Measurements from ENCODE around the gene ENOX1. TPM values are rescaled to one million over a fixed set of nuclear protein-coding genes. Genes with fewer than 3 reads are reported as not detected.

The ENOX1 gene
- total RNA-seq, 1 experiment from 2014 or later, result 1.5 TPM

GRCh38 chr13:43822969-43823368, 36.2 kb upstream of the ENOX1 start:
- intact Hi-C loops (cut with micrococcal nuclease; ENCODE audit: unreplicated experiment), result no loop called here
- no peak for DNase-seq
- Mint-ChIP-seq H3K4me1 (ENCODE audit: low read depth, unreplicated experiment) (no peaks in the 10 kb centered on the region), H3K36me3 (ENCODE audit: insufficient read depth, unreplicated experiment) (no peaks in the 10 kb centered on the region), H3K27me3 (ENCODE audit: unreplicated experiment) (no peaks in the 10 kb centered on the region), H3K27ac (ENCODE audit: unreplicated experiment) (no peak overlapping the region), H3K4me3 (ENCODE audit: low read depth, unreplicated experiment) (no peak overlapping the region), H3K9me3 (ENCODE audit: low read depth, unreplicated experiment) (peaks cover 2% of the 10 kb centered on the region)
- CTCF ChIA-PET, result no interaction called here
- BruUV-seq (replicated peaks), result no TSS peak
- TF ChIP-seq, protein P1, sequence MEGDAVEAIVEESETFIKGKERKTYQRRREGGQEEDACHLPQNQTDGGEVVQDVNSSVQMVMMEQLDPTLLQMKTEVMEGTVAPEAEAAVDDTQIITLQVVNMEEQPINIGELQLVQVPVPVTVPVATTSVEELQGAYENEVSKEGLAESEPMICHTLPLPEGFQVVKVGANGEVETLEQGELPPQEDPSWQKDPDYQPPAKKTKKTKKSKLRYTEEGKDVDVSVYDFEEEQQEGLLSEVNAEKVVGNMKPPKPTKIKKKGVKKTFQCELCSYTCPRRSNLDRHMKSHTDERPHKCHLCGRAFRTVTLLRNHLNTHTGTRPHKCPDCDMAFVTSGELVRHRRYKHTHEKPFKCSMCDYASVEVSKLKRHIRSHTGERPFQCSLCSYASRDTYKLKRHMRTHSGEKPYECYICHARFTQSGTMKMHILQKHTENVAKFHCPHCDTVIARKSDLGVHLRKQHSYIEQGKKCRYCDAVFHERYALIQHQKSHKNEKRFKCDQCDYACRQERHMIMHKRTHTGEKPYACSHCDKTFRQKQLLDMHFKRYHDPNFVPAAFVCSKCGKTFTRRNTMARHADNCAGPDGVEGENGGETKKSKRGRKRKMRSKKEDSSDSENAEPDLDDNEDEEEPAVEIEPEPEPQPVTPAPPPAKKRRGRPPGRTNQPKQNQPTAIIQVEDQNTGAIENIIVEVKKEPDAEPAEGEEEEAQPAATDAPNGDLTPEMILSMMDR (IDR thresholded peaks at IDR 0.05; ENCODE audit: unreplicated experiment), result no peak

DNA sequence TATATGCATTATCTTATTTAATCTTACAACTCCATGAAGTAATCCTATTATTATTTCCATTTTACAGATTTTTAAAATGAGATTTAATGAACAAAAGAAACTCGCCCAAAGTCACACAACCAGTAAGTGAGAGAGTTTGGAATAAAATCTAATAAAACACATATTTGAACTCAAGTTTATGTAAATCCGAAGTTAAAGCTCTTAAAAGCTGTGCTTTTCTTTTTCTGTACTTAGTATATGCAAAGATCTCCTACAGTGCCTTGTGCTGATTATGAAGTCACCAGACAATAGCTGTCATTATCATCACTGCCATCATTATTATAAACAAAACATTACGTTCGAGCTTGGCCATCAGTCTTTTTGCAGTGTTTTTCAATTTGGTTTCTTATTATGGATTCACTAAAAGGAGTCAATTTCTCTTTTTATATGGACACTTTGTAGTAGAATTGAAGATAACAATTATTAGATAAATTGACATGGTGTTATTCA, 29.7 kb upstream of the ENOX1 start:
- Mint-ChIP-seq H3K27me3 (ENCODE audit: unreplicated experiment) (peaks cover 13% of the 10 kb centered on the region), H3K27ac (ENCODE audit: unreplicated experiment) (no peak overlapping the region), H3K4me1 (ENCODE audit: low read depth, unreplicated experiment) (peaks cover 7% of the 10 kb centered on the region), H3K9me3 (ENCODE audit: low read depth, unreplicated experiment) (peaks cover 2% of the 10 kb centered on the region), H3K4me3 (ENCODE audit: low read depth, unreplicated experiment) (no peak overlapping the region), H3K36me3 (ENCODE audit: insufficient read depth, unreplicated experiment) (no peaks in the 10 kb centered on the region)
- CTCF ChIA-PET, result no interaction called here
- BruUV-seq (replicated peaks), result no TSS peak
- DNase-seq, result no peak
- TF ChIP-seq, protein P1 (IDR thresholded peaks at IDR 0.05; ENCODE audit: unreplicated experiment), result no peak
- intact Hi-C loops (cut with micrococcal nuclease; ENCODE audit: unreplicated experiment), result no loop called here

- intact Hi-C loops (cut with micrococcal nuclease; ENCODE audit: unreplicated experiment), result no loop called here
These were observed 28.4 kb upstream of the ENOX1 start for GRCh38 chr13:43815204-43815603.

GRCh38 chr13:43808676-43809075, 21.9 kb upstream of the ENOX1 start:
- no peak for DNase-seq
- Mint-ChIP-seq H3K9me3 (ENCODE audit: low read depth, unreplicated experiment) (no peaks in the 10 kb centered on the region), H3K4me3 (ENCODE audit: low read depth, unreplicated experiment) (no peak overlapping the region), H3K36me3 (ENCODE audit: insufficient read depth, unreplicated experiment) (no peaks in the 10 kb centered on the region), H3K4me1 (ENCODE audit: low read depth, unreplicated experiment) (no peaks in the 10 kb centered on the region), H3K27me3 (ENCODE audit: unreplicated experiment) (peaks cover 12% of the 10 kb centered on the region), H3K27ac (ENCODE audit: unreplicated experiment) (no peak overlapping the region)
- CTCF ChIA-PET, result no interaction called here
- intact Hi-C loops (cut with micrococcal nuclease; ENCODE audit: unreplicated experiment), result no loop called here
- TF ChIP-seq, protein P1 (IDR thresholded peaks at IDR 0.05; ENCODE audit: unreplicated experiment), result no peak
- BruUV-seq (replicated peaks), result no TSS peak

More at GRCh38 chr13:43815204-43815603, 28.4 kb upstream of the ENOX1 start:
- no peaks in the 10 kb centered on the region for H3K36me3 Mint-ChIP-seq (ENCODE audit: insufficient read depth, unreplicated experiment)
- H3K9me3 Mint-ChIP-seq (ENCODE audit: low read depth, unreplicated experiment), result peaks cover 2% of the 10 kb centered on the region
- H3K4me1 Mint-ChIP-seq (ENCODE audit: low read depth, unreplicated experiment), result peaks cover 7% of the 10 kb centered on the region
- no peak overlapping the region for H3K4me3 Mint-ChIP-seq (ENCODE audit: low read depth, unreplicated experiment)
- peaks cover 13% of the 10 kb centered on the region for H3K27me3 Mint-ChIP-seq (ENCODE audit: unreplicated experiment)
- TF ChIP-seq, protein P1 (IDR thresholded peaks at IDR 0.05; ENCODE audit: unreplicated experiment), result no peak
- no TSS peak for BruUV-seq (replicated peaks)
- DNase-seq, result no peak
- CTCF ChIA-PET, result interaction anchor here (1.5 kb wide), 1 partner anchor 11 kb away, joined by 4 read pairs; no protein-coding TSS in a partner anchor
- no peak overlapping the region for H3K27ac Mint-ChIP-seq (ENCODE audit: unreplicated experiment)
